ENCODE measurements around the gene IL10.

IL10 gene

GRCh38 chr1:206772243-206772937 lies at the start of gene IL10:
IL10 (minus strand) TSS chr1:206772494; CDS start chr1:206772435, 59 bp downstream.
- no peaks in the 10 kb centered on the region for H3K9me2 ChIP-seq (replicated peaks; ENCODE audit: low read depth, low read length)
- no peaks in the 10 kb centered on the region for H3K36me3 ChIP-seq (ENCODE audit: insufficient read depth, low read length)
- H3K4me2 ChIP-seq (ENCODE audit: low read depth, low read length, poor library complexity, severe bottlenecking): peak within 1 kb of the TSS; percentile 45
- no peaks in the 10 kb centered on the region for H3F3A ChIP-seq (ENCODE audit: low read depth)
- TF ChIP-seq EZH2phosphoT487 (IDR thresholded peaks at IDR 0.05; ENCODE audit: borderline replicate concordance) (no peak), CTCF (conservative IDR thresholded peaks at IDR 0.05; ENCODE audit: low read length) (no peak)
- H2AFZ ChIP-seq (ENCODE audit: low read length): no peak within 1 kb of the TSS
- peak within 1 kb of the TSS; percentile 3 for H3K4me3 ChIP-seq (ENCODE audit: low read length, poor library complexity, severe bottlenecking)
- no peaks in the 10 kb centered on the region for H3K27me3 ChIP-seq (ENCODE audit: insufficient read depth, low read length, poor library complexity, severe bottlenecking)
- no peaks in the 10 kb centered on the region for H3K9me3 ChIP-seq (ENCODE audit: insufficient read depth, low read depth, low read length)
- H4K20me1 ChIP-seq (ENCODE audit: insufficient read depth, low read length, poor library complexity, severe bottlenecking): no peaks in the 10 kb centered on the region
- H3K4me1 ChIP-seq (ENCODE audit: insufficient read depth, low read length, poor library complexity, severe bottlenecking): peaks cover 81% of the 10 kb centered on the region
- H3K79me2 ChIP-seq (ENCODE audit: insufficient read depth, low read length): no peaks in the 10 kb centered on the region
- peak within 1 kb of the TSS; percentile 46 for H3K9ac ChIP-seq (ENCODE audit: low read depth, low read length, poor library complexity, severe bottlenecking)

- Histone ChIP-seq H3K4me1 (ENCODE audit: insufficient read depth, low read length, poor library complexity, severe bottlenecking) (peaks cover 18% of the 10 kb centered on the region), H3K9me3 (ENCODE audit: insufficient read depth, low read depth, low read length) (no peaks in the 10 kb centered on the region), H3K9me2 (replicated peaks; ENCODE audit: low read depth, low read length) (no peaks in the 10 kb centered on the region), H3K79me2 (ENCODE audit: insufficient read depth, low read length) (no peaks in the 10 kb centered on the region), H3K36me3 (ENCODE audit: insufficient read depth, low read length) (no peaks in the 10 kb centered on the region), H3K9ac (ENCODE audit: low read depth, low read length, poor library complexity, severe bottlenecking) (no peak overlapping the region), H4K20me1 (ENCODE audit: insufficient read depth, low read length, poor library complexity, severe bottlenecking) (no peaks in the 10 kb centered on the region), H3K27me3 (ENCODE audit: insufficient read depth, low read length, poor library complexity, severe bottlenecking) (no peaks in the 10 kb centered on the region), H3F3A (ENCODE audit: low read depth) (peaks cover 9% of the 10 kb centered on the region; the same call in 1 of the 2 replicates), H3K4me2 (ENCODE audit: low read depth, low read length, poor library complexity, severe bottlenecking) (no peak overlapping the region), H2AFZ (ENCODE audit: low read length) (no peak overlapping the region), H3K4me3 (ENCODE audit: low read length, poor library complexity, severe bottlenecking) (no peak overlapping the region)
- TF ChIP-seq EZH2phosphoT487 (IDR thresholded peaks at IDR 0.05; ENCODE audit: borderline replicate concordance) (no peak), CTCF (conservative IDR thresholded peaks at IDR 0.05; ENCODE audit: low read length) (no peak)
Observed at GRCh38 chr1:206821493-206821892, 49.2 kb upstream of the IL10 start.

- no peaks in the 10 kb centered on the region for H4K20me1 ChIP-seq (ENCODE audit: insufficient read depth, low read length, poor library complexity, severe bottlenecking)
- peaks cover 37% of the 10 kb centered on the region for H3K4me1 ChIP-seq (ENCODE audit: insufficient read depth, low read length, poor library complexity, severe bottlenecking)
- H3K9ac ChIP-seq (ENCODE audit: low read depth, low read length, poor library complexity, severe bottlenecking): peak overlapping the region; percentile 58
- peak overlapping the region; percentile 53 for H3K4me3 ChIP-seq (ENCODE audit: low read length, poor library complexity, severe bottlenecking)
- TF ChIP-seq EZH2phosphoT487 (IDR thresholded peaks at IDR 0.05; ENCODE audit: borderline replicate concordance) (no peak), CTCF (conservative IDR thresholded peaks at IDR 0.05; ENCODE audit: low read length) (no peak)
- peaks cover 11% of the 10 kb centered on the region; the same call in 1 of the 2 replicates for H3F3A ChIP-seq (ENCODE audit: low read depth)
- no peaks in the 10 kb centered on the region for H3K36me3 ChIP-seq (ENCODE audit: insufficient read depth, low read length)
- peak overlapping the region; percentile 72 for H3K4me2 ChIP-seq (ENCODE audit: low read depth, low read length, poor library complexity, severe bottlenecking)
- peak overlapping the region; percentile 81 for H2AFZ ChIP-seq (ENCODE audit: low read length)
- no peaks in the 10 kb centered on the region for H3K27me3 ChIP-seq (ENCODE audit: insufficient read depth, low read length, poor library complexity, severe bottlenecking)
- H3K9me3 ChIP-seq (ENCODE audit: insufficient read depth, low read depth, low read length): peaks cover 9% of the 10 kb centered on the region; the same call in 1 of the 2 replicates
- H3K9me2 ChIP-seq (replicated peaks; ENCODE audit: low read depth, low read length): no peaks in the 10 kb centered on the region
- no peaks in the 10 kb centered on the region for H3K79me2 ChIP-seq (ENCODE audit: insufficient read depth, low read length)
Observed at GRCh38 chr1:206816390-206817287, 44.3 kb upstream of the IL10 start.

Data from Loucy (cell line).